ENCODE results near the gene PLA2G2C.
"Not testable (repeated sequence)": the region's sequence is repeated elsewhere in the genome, so short reads cannot be mapped to it uniquely, and the experiment has no call there.

The PLA2G2C gene, protein sequence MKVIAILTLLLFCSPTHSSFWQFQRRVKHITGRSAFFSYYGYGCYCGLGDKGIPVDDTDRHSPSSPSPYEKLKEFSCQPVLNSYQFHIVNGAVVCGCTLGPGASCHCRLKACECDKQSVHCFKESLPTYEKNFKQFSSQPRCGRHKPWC

GRCh38 chr1:20185834-20186782 lies at the start of gene PLA2G2C, which contains the start of gene UBXN10:
Gene PLA2G2C, minus strand, starts transcription at chr1:20186518. Its CDS starts 9,155 bp downstream, at chr1:20177363.
Gene UBXN10, plus strand, starts transcription at chr1:20186096. Its CDS starts 4,466 bp downstream, at chr1:20190562.
- peak; percentile 53 for DNase-seq (ENCODE audit: low spot score)

GRCh38 chr1:20234788-20235535 lies 48.6 kb upstream of the PLA2G2C start:
- DNase-seq (ENCODE audit: low spot score) = no peak

DNA sequence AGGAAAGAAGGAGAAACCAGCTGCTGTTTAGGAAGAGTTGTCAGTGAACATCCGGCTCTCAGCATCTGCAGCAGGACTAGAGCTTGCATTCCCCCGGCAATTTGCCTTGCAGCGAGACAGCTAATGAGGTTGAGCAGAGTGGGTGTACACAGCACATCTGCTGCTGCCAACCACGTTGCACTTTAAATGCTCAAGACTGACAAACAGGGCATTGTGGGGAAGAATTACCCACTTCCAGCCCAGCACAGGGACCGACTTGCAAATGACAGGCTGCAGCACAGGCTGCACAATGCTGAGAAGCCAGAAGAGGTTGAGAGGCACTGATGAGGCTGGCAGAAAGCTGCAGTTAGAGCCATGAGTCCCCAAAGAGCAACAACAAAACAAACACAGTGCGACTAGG lies 47.5 kb upstream of the PLA2G2C start:
- no peak for DNase-seq (ENCODE audit: low spot score)

- peak; percentile 16 for DNase-seq (ENCODE audit: low spot score)
Measured at GRCh38 chr1:20233394-20233793, 47.1 kb upstream of the PLA2G2C start.

DNA sequence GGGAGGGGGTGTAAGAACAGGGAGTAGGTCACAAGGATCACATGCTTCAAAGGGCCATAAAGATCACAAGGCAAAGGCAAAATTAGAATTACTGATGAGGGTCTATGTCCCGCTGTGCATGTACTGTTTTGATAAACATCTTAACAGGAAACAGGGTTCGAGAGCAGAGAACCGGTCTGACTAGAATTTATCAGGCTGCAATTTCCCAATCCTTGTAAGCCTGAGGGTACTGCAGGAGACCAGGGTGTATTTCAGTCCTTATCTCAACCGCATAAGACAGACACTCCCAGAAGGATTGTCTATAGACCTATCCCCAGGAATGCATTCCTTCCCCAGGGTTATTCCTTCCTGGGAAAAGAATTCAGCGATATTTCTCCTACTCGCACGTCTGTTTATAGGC lies 46.2 kb upstream of the PLA2G2C start:
- DNase-seq (ENCODE audit: low spot score) = not testable (repeated sequence)

DNA sequence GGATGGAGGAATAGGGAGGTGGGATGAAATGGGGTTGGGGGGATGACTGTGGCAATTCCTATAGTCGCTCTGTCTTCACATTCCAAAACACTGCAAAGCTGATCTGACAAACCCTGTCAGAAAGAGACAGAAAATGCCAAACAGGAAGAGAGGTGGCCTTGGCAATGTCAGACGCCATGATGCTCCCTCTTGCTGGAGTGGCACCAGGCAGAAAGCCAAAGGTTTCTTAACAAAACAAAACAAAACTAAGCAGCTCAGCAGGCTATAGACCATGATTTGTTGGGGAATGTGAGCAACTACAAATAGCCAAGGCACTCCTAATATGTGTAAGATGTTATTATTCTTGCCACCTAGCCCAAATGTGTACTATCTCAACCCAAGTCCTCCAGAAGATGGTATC lies 42.9 kb upstream of the PLA2G2C start:
- no peak for DNase-seq (ENCODE audit: low spot score)

- no peak for DNase-seq (ENCODE audit: low spot score)
Measured at GRCh38 chr1:20228314-20228825, 42.1 kb upstream of the PLA2G2C start.

GRCh38 chr1:20227704-20228103 lies 41.4 kb upstream of the PLA2G2C start:
- no peak for DNase-seq (ENCODE audit: low spot score)

GRCh38 chr1:20224546-20224945 lies 38.2 kb upstream of the PLA2G2C start:
- no peak for DNase-seq (ENCODE audit: low spot score)

DNA sequence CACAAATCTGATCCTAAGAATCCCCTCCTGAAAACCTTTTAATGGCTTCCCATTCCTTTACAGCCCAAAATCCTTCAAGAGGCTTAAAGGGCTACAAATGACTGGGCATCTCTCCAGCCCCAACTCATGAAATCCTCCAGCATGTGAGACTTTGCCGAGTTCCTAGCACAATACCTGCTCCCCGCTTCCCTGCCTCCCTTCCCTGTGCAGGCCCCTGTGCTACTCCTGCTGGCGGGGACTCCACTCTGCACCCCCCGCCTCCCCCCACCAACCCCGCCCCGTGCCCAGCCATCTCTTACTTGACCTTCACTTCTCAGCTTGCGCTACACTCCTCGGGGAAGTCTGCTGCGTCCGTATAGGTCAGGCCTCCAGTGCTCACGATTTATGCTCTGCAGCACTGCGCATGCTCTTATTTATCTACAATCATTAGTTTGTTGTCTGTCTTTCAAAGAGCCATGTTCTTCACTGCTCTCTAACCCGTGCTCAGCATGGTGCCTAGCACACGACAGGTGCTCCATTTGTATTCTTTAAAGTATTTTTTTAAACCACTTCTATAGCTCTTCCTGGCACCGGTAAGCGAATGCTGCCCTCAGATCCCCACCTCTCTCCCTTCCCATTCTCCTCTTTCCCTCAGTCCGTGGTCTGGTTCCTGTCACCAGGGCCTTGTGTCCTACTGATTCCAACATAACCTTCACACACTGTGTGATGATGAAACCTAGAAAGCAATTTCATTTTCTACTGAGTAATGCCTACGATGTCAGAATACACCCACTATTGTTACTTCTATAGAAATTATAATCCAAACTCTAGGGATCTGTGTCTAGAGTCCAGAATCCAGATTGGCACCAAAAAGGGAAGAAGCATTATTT lies 37.5 kb upstream of the PLA2G2C start:
- no peak for DNase-seq (ENCODE audit: low spot score)

DNA sequence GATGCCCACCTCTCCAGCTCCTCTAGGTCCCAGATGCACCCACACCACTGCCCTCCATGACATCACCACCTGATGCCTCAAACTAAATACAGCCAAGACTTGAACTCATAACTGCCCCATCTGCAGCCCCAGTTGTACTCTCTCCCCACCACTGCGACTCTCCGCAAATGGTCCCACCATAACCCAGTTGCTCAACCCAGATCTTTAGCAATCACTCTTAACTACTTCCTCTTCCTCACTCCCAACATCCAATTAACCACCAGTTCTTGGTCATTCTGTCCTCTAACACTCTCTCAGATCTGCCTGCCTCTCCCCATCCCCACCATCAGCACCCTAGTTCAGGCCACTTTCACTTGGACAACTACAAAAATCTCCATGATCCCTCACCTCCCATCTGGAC lies 36.8 kb upstream of the PLA2G2C start:
- DNase-seq (ENCODE audit: low spot score) = no peak

DNA sequence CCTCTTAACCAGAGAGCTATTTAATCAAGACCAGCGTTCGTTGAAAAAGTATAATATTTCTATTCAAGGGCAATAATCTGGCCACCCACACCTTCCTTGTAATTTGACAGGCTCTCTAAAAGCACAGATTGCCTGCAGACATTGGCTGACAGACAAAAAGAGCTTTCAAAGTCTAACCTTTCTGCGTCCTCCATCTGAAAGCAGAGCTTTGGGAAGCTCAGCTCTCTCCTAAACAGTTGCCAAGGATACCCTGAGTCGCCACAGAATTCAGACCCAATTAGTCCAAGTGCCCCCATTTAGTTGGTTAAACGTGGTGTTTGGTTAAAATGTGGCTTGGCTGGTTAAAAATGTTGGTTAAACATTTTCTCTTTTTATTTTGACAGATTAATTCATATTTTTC lies 33.7 kb upstream of the PLA2G2C start:
- no peak for DNase-seq (ENCODE audit: low spot score)

- DNase-seq (ENCODE audit: low spot score) = not testable (repeated sequence)
Measured at GRCh38 chr1:20219053-20219452, 32.7 kb upstream of the PLA2G2C start.

GRCh38 chr1:20216574-20216973 lies 30.3 kb upstream of the PLA2G2C start:
- no peak for DNase-seq (ENCODE audit: low spot score)

DNA sequence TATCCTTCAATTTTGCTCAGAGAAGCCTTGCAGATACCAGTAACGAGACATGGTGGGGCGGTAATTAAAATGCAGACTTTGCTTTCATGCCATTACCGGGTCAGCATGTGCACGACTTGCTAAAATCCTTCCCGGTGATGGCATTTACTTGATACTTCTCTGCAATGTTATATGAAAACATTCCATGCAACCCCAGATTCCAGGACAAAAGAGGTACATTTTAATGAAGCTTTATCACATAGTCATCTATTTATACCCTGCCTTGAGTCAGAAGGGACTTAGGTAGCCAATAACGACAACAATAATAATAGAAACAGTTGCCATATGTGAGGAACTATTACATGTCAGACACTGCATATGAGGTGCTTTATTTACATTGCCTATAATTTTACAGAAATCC lies 29.4 kb upstream of the PLA2G2C start:
- no peak for DNase-seq (ENCODE audit: low spot score)

DNA sequence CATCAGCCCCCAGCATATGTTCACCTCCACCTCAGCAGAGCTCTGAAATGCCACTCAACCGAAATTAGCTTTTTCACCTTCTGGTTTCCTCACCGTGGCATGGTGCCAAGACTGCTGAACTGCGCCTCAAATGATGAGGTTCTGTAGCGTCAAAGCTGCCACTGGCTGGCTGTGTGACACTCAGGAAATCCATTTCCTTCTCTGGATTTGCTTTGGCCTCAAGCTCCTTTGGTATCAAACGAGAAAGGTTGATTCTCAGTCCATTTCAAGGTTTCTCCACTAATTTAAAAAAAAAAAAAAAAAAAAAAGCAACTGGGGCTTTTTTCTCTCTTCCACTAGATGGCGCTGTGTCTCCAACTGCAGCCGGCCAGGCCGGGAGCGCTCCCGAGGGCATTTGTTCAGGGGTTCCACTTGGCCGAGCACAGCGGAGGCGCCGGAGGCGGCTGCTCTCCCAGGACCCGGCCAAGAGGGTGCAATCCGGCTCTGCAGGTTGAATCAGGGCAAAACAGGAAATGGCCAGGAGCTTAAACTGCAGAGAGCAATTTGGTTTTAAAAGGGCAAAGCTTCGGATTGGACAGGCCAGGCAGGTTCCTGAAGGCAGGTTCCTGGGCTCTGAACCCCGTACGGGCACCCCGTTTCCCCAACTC lies 26.5 kb upstream of the PLA2G2C start:
- DNase-seq (ENCODE audit: low spot score) = peak; percentile 50

GRCh38 chr1:20212085-20212684 lies 25.9 kb upstream of the PLA2G2C start:
- no peak for DNase-seq (ENCODE audit: low spot score)

DNA sequence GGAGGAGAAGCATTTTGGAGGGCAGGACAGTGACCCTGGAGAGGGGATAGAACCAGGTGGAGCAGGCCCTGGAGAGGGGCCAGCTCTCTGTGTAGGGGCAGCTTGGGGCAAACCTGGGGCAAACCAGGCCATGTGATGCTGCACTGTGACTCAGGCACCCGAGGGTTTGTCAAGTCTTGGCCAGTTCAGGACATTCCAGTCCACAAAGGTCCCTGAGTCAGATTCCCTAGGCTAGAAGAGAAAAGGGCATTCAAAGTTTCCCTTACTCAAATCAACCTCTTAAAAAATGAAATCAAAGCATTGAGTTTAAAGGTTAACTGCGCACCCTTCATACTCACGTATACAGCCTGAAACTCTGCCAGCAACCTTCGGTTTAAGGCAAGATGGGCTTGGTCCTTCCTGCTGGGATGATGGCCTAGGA lies 25.2 kb upstream of the PLA2G2C start:
- DNase-seq (ENCODE audit: low spot score) = no peak

GRCh38 chr1:20210736-20211460 lies 24.6 kb upstream of the PLA2G2C start:
- no peak for DNase-seq (ENCODE audit: low spot score)

DNA sequence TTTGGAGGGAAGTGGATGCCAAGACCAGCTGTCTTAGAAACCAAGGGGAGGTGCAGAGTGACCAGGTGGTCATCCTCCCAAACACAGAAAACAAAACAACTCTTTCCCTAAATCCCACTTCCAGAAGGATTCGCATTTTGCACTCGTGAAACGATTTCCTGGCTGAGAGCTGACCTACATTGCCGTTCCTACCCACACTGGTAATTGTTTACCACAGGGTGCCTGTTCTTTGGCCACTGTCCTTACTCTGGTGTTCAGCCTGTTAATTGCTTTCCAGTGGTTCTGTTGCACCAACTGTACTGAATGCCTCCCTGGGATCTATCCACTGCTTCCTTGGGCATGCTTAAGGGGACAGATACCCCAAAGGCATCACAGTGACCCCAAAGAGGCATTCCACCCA lies 23.2 kb upstream of the PLA2G2C start:
- DNase-seq (ENCODE audit: low spot score) = no peak
